Neuronal stem cell (in vitro differentiated cells): ENCODE measurements around the gene SPECC1L.

ENCODE experiments used
- DNase-seq: peaks from one replicate; pipeline ENCODE4 v3.0.0-alpha.2; 2013; ENCODE audit warnings: low spot score
- H2AFZ ChIP-seq: one replicate; pipeline ENCODE4 v1.6.1; 2013; ENCODE audit warnings: mild to moderate bottlenecking, low read length, inconsistent platforms
- H2AK5ac ChIP-seq: 2 replicates; pipeline ENCODE4 v1.6.1; 2013; ENCODE audit warnings: low read depth, mild to moderate bottlenecking, inconsistent platforms, low read length, moderate library complexity, mixed read lengths
- H2BK120ac ChIP-seq: 2 replicates; pipeline ENCODE4 v1.6.1; 2013; ENCODE audit warnings: low read depth, mild to moderate bottlenecking, inconsistent platforms, low read length, moderate library complexity, mixed read lengths
- H2BK12ac ChIP-seq: one replicate; pipeline ENCODE4 v1.6.1; 2013; ENCODE audit warnings: low read length, inconsistent platforms
- H2BK15ac ChIP-seq: 2 replicates; pipeline ENCODE4 v1.6.1; 2013; ENCODE audit warnings: mild to moderate bottlenecking, low read length, inconsistent platforms, mixed read lengths
- H2BK5ac ChIP-seq: one replicate; pipeline ENCODE4 v1.6.1; 2013; ENCODE audit warnings: inconsistent platforms, mild to moderate bottlenecking, low read length, moderate library complexity
- H3K14ac ChIP-seq: one replicate; pipeline ENCODE4 v1.6.1; 2013; ENCODE audit warnings: low read length, inconsistent platforms
- H3K18ac ChIP-seq: 2 replicates; pipeline ENCODE4 v1.6.1; 2013; ENCODE audit warnings: low read length, inconsistent platforms
- H3K23ac ChIP-seq: 2 replicates; pipeline ENCODE4 v1.6.1; 2013; ENCODE audit warnings: low read depth, mild to moderate bottlenecking, mixed read lengths, low read length, inconsistent platforms; ENCODE audit not compliant: poor library complexity
- H3K27ac ChIP-seq: replicated peaks from 3 replicates; pipeline ENCODE4 v1.5.1; 2013; ENCODE audit warnings: low read length, inconsistent platforms
- H3K27me3 ChIP-seq, 3 experiments: 2 replicates each; pipeline ENCODE4 v1.6.1; 2013; ENCODE audit warnings: low read length in 3 of 3, mild to moderate bottlenecking in 2 of 3, inconsistent platforms in 1 of 3, low read depth in 1 of 3, mixed read lengths in 1 of 3, moderate library complexity in 1 of 3; ENCODE audit not compliant: control insufficient read depth in 3 of 3, insufficient read depth in 3 of 3
- H3K36me3 ChIP-seq, 2 donors: replicated peaks in 1 of 2; 2 replicates each; pipeline ENCODE4 v1.6.1; 2013; ENCODE audit warnings: low read length in 2 of 2; ENCODE audit not compliant: control insufficient read depth in 2 of 2, insufficient read depth in 2 of 2
- H3K4ac ChIP-seq: 2 replicates; pipeline ENCODE4 v1.6.1; 2013; ENCODE audit warnings: inconsistent platforms, mild to moderate bottlenecking, low read length, moderate library complexity
- H3K4me1 ChIP-seq, 2 donors: 1 replicate in 1 of 2; 2 replicates in 1 of 2; pipeline ENCODE4 v1.6.1; 2013; ENCODE audit warnings: low read length in 2 of 2, low read depth in 1 of 2; ENCODE audit not compliant: control insufficient read depth in 2 of 2, insufficient read depth in 1 of 2
- H3K4me2 ChIP-seq: one replicate; pipeline ENCODE4 v1.6.1; 2013; ENCODE audit warnings: mild to moderate bottlenecking, low read length, inconsistent platforms; ENCODE audit not compliant: insufficient read depth, poor library complexity, severe bottlenecking
- H3K4me3 ChIP-seq, 2 donors: 2 replicates each; pipeline ENCODE4 v1.5.1; 2013; ENCODE audit warnings: low read length in 2 of 2, mild to moderate bottlenecking in 2 of 2, inconsistent platforms in 1 of 2, moderate library complexity in 1 of 2
- H3K79me1 ChIP-seq: one replicate; pipeline ENCODE4 v1.6.1; 2013; ENCODE audit warnings: low read depth, mild to moderate bottlenecking, inconsistent platforms, low read length, moderate library complexity
- H3K9ac ChIP-seq: one replicate; pipeline ENCODE4 v1.6.1; 2013; ENCODE audit warnings: mild to moderate bottlenecking, low read depth, low read length, inconsistent platforms; ENCODE audit not compliant: poor library complexity
- H3K9me3 ChIP-seq, 2 donors: replicated peaks in 1 of 2; 2 replicates each; pipeline versions ENCODE3 to v1.6.1; 2013; ENCODE audit warnings: low read length in 2 of 2, mild to moderate bottlenecking in 2 of 2, inconsistent platforms in 1 of 2, low read depth in 1 of 2, mixed read lengths in 1 of 2, moderate library complexity in 1 of 2; ENCODE audit not compliant: control insufficient read depth in 2 of 2, insufficient read depth in 1 of 2
- H4K8ac ChIP-seq: one replicate; pipeline ENCODE4 v1.6.1; 2013; ENCODE audit warnings: low read depth, mild to moderate bottlenecking, inconsistent platforms, low read length, moderate library complexity
- H4K91ac ChIP-seq: one replicate; pipeline ENCODE4 v1.6.1; 2013; ENCODE audit warnings: low read length, low read depth, mild to moderate bottlenecking, inconsistent platforms; ENCODE audit not compliant: poor library complexity
- WGBS, 2 donors: extraction: QIAGEN DNeasy Blood & Tissue Kit; methylation state at CpG; one replicate each; pipeline ENCODE4 v1.1.7; 2013; ENCODE audit warnings: missing lambda C conversion rate in 2 of 2, mixed read lengths in 1 of 2; ENCODE audit not compliant: insufficient read length in 2 of 2, insufficient replicate concordance in 1 of 2; ENCODE audit errors: extremely low coverage in 2 of 2; 5-methylcytosine and 5-hydroxymethylcytosine counted together

SPECC1L gene

GRCh38 chr22:24444729-24445466 lies 174.3 kb downstream of the SPECC1L start:
- Histone ChIP-seq H3K14ac (no peak overlapping the region), H2BK12ac (peak overlapping the region; percentile 96), H2BK15ac (no peak overlapping the region), H2AK5ac (peak overlapping the region; percentile 80), H3K79me1 (no peaks in the 10 kb centered on the region), H3K4me1 (peaks cover 21 to 30% of the 10 kb centered on the region in 2 donors), H2BK120ac (no peak overlapping the region), H3K27me3 (peaks cover 0 to 2% (median 0%) of the 10 kb centered on the region in 3 experiments), H3K18ac (peak overlapping the region; percentile 69), H3K23ac (no peak overlapping the region), H3K9me3 (no peaks in the 10 kb centered on the region), H2AFZ (peak overlapping the region; percentile 82), H4K91ac (no peak overlapping the region), H3K36me3 (no peaks in the 10 kb centered on the region), H3K4me2 (no peak overlapping the region), H3K9ac (no peak overlapping the region), H4K8ac (no peak overlapping the region), H3K4me3 (no peak overlapping the region), H2BK5ac (no peak overlapping the region), H3K27ac (no peak overlapping the region), H3K4ac (no peak overlapping the region)
- no peak for DNase-seq
- WGBS, 2 donors: no CpG with 5 or more reads among the region's 12 CpGs

GRCh38 chr22:24445481-24446259 lies 175.0 kb downstream of the SPECC1L start:
- WGBS, 2 donors: no CpG with 5 or more reads among the region's 11 CpGs
- H3K79me1 ChIP-seq: no peaks in the 10 kb centered on the region
- DNase-seq: peak; percentile 46
- peaks cover 0 to 2% (median 0%) of the 10 kb centered on the region in 3 experiments for H3K27me3 ChIP-seq
- no peaks in the 10 kb centered on the region for H3K36me3 ChIP-seq
- H2AFZ ChIP-seq: peak overlapping the region; percentile 82
- peak overlapping the region; percentile 23 for H3K14ac ChIP-seq
- H3K18ac ChIP-seq: peak overlapping the region; percentile 66
- no peak overlapping the region for H2BK12ac ChIP-seq
- H2BK120ac ChIP-seq: no peak overlapping the region
- no peak overlapping the region for H2BK5ac ChIP-seq
- no peak overlapping the region for H3K4ac ChIP-seq
- no peaks in the 10 kb centered on the region for H3K9me3 ChIP-seq
- no peak overlapping the region for H3K4me2 ChIP-seq
- peak overlapping the region; percentile 14 for H2AK5ac ChIP-seq
- H3K27ac ChIP-seq: peak overlapping the region; percentile 54
- no peak overlapping the region for H3K9ac ChIP-seq
- H4K8ac ChIP-seq: no peak overlapping the region
- no peak overlapping the region for H3K23ac ChIP-seq
- H4K91ac ChIP-seq: no peak overlapping the region
- H2BK15ac ChIP-seq: no peak overlapping the region
- peaks cover 24 to 31% of the 10 kb centered on the region in 2 donors for H3K4me1 ChIP-seq
- no peak overlapping the region for H3K4me3 ChIP-seq

- Histone ChIP-seq H3K4ac (no peak overlapping the region), H3K4me2 (no peak overlapping the region), H3K14ac (peak overlapping the region; percentile 23), H2AK5ac (peak overlapping the region; percentile 14), H3K27me3 (peaks cover 0 to 2% (median 0%) of the 10 kb centered on the region in 3 experiments), H2BK15ac (no peak overlapping the region), H4K91ac (no peak overlapping the region), H3K79me1 (no peaks in the 10 kb centered on the region), H2AFZ (peak overlapping the region; percentile 82), H2BK5ac (no peak overlapping the region), H3K23ac (no peak overlapping the region), H3K4me1 (peaks cover 24 to 31% of the 10 kb centered on the region in 2 donors), H3K36me3 (no peaks in the 10 kb centered on the region), H3K18ac (peak overlapping the region; percentile 66), H3K27ac (peak overlapping the region; percentile 54), H2BK120ac (no peak overlapping the region), H3K4me3 (no peak overlapping the region), H3K9me3 (no peaks in the 10 kb centered on the region), H2BK12ac (no peak overlapping the region), H4K8ac (no peak overlapping the region), H3K9ac (no peak overlapping the region)
- no CpG with 5 or more reads among the region's 3 CpGs for WGBS, 2 donors
- no peak for DNase-seq
Observed at GRCh38 chr22:24446260-24446611, 175.6 kb downstream of the SPECC1L start.

- H2BK5ac ChIP-seq: no peak overlapping the region
- no peak overlapping the region for H3K23ac ChIP-seq
- no peak overlapping the region for H2AK5ac ChIP-seq
- H3K18ac ChIP-seq: no peak overlapping the region
- no peak overlapping the region for H3K9ac ChIP-seq
- H4K8ac ChIP-seq: no peak overlapping the region
- no peak overlapping the region for H2BK15ac ChIP-seq
- no peaks in the 10 kb centered on the region for H3K79me1 ChIP-seq
- WGBS, 2 donors: no CpG with 5 or more reads among the region's 1 CpG
- no peak overlapping the region for H4K91ac ChIP-seq
- H3K4ac ChIP-seq: no peak overlapping the region
- no peak overlapping the region for H2BK12ac ChIP-seq
- no peak overlapping the region for H3K4me2 ChIP-seq
- no peak overlapping the region for H2BK120ac ChIP-seq
- peaks cover 11 to 12% of the 10 kb centered on the region in 2 donors for H3K4me1 ChIP-seq
- peak overlapping the region; percentile 34 for H2AFZ ChIP-seq
- H3K36me3 ChIP-seq: no peaks in the 10 kb centered on the region
- no peak overlapping the region for H3K14ac ChIP-seq
- peaks cover 0 to 4% (median 2%) of the 10 kb centered on the region in 3 experiments for H3K27me3 ChIP-seq
- no peak overlapping the region for H3K27ac ChIP-seq
- no peaks in the 10 kb centered on the region for H3K9me3 ChIP-seq
- DNase-seq: no peak
- H3K4me3 ChIP-seq: no peak overlapping the region
Observed at GRCh38 chr22:24450610-24451009, 180.0 kb downstream of the SPECC1L start.
